Epidermal melanocyte (primary cell): ENCODE data around the gene ZCWPW1.

Experiments used
- DNase-seq: peaks from one replicate; pipeline ENCODE4 v3.0.0; 2011; ENCODE audit warnings: low spot score; ENCODE audit not compliant: insufficient read length

The ZCWPW1 gene

GRCh38 chr7:100428199-100428966, at the start of gene ZCWPW1:
Gene ZCWPW1 (minus strand): TSS chr7:100428703. CDS start chr7:100420649, 8,054 bp downstream.
- peak; percentile 79 for DNase-seq

DNA sequence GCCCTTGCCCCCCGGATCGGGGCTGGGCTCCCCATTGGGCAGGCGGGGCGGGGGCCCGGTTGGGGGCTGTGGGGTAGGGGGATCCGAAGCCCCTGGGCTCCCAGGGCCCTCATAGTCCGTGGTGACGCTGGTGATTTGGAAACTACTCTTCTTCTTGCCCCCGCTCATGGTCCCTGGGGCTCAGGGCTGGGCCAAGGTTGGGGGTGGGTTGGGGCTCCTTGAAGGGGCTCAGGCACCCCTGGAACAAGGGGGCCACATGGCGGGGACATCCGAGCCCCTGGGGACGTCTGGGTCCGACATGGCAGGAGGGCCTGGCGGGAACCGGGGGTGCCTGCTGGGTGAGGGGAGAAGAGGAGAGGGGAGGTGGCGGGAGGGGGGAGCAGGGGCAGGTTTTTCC, 49.4 kb upstream of the ZCWPW1 start:
- no peak for DNase-seq

- DNase-seq: no peak
Observed at GRCh38 chr7:100476903-100477870, 48.7 kb upstream of the ZCWPW1 start.

DNA sequence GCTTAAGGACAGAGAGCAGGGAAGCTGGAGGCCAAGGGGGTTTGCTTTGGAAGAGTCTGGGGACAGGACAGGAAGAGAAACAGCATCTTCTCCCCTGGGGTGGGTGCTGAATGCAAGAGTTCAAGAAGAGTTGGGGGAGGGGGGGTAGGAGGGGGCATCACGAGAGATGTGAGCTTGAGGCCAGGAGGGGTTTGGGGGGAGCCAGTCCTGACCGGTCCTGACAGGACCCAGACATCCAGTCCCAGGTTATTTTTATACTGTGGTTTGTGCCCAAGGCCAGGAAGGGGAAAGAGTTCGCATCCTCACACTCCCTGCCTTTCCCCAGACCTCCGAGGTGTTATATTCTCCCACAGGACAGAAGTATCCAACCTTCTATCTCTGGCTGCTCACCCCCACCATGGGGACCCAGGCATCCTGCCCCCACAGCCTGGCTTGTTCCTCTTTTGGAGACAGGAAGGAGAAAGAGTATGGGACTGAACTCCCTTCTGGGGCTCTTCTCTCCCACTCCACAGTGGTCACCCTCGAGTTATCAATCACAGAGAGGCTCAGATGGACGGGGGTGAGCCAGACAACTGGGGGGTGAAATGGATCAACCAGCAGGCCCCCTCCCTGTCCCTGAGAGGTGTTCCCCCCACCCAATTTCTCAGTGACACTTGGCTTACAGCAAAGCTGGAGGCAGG, 47.7 kb upstream of the ZCWPW1 start:
- DNase-seq: no peak

- DNase-seq: no peak
Observed at GRCh38 chr7:100475549-100475948, 47.0 kb upstream of the ZCWPW1 start.

- DNase-seq: no peak
Observed at GRCh38 chr7:100472854-100473499, 44.5 kb upstream of the ZCWPW1 start.

- no peak for DNase-seq
Observed at GRCh38 chr7:100472121-100472851, 43.8 kb upstream of the ZCWPW1 start.

DNA sequence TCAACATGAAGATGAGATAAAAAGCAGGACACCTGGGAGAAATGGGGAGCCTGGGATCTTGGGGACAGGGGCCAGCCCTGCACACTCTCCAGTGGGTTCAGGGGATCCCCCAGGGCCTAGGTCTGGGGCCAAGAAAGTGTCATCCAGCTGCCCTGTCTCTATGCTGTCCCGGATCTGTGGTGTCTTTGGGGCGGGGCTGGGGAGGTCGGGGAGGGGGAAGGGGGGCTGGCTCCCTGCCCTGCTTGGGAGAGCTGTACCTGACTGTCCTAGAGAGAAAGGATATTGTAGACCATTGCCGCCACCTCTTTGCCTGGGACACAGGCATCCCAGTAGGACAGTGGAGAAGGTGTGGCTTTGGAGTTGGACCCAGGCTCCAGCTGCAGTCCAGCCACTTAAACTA, 42.5 kb upstream of the ZCWPW1 start:
- DNase-seq: no peak

DNA sequence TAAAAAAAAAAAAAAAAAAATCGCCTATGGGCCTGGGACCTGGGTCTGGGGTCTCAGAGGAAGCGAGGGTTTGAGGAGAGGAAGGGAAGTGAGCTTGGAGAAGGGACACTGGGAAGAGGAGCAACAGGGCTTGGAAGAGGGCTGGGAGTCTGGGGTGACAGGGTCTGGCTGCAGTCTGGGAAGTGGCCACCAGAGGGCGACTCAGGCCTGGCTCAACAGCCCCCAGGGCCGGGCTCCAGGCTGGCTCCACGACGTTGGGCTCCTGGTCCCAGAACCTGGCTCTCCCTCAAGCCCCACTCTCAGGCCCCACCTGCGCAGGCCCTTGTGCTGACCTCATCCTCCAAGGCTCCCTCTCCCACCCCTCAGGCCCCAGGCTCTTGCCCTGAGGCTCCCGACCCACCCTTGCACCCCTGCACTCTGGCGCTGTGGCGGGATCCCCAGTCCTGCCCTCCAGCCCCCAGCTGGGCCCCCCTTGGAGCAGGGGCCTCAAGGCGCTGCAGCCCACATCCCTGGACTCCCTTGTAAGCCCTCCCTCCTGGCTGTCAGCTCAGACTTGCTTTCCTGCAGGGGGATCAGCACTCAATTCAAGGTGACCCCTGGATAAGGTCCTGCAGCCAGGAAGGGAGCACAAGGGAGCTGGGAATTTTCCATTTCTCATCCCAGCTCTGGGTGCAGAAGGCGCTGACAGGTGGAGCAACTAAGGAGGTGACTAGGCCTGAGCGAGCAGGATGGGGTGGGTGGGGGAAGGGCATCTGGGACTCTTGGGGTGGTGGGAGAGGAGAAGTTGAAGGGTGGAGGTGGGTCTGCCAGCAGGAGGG, 40.9 kb upstream of the ZCWPW1 start:
- peak; percentile 94 for DNase-seq

- no peak for DNase-seq
Observed at GRCh38 chr7:100467638-100468373, 39.3 kb upstream of the ZCWPW1 start.

GRCh38 chr7:100466653-100467605, 38.4 kb upstream of the ZCWPW1 start:
- DNase-seq: no peak

GRCh38 chr7:100465702-100466311, 37.3 kb upstream of the ZCWPW1 start:
- DNase-seq: peak; percentile 95

DNA sequence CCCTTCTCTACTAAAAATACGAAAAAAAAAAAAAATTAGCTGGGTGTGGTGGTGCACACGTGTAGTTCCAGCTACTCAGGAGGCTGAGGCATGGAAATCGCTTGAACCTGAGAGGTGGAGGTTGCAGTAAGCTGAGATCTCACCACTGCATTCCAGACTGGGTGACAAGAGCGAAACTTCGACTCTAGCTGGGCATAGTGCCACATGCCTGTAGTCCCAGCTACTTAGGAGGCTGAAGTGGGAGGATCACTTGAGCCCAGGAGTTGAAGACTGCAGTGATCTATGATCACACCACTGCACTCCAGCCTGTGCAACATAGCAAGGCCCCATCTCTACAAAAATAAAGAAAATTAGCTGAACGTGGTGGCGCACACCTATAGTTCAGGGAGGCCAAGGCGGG, 36.8 kb upstream of the ZCWPW1 start:
- no peak for DNase-seq

DNA sequence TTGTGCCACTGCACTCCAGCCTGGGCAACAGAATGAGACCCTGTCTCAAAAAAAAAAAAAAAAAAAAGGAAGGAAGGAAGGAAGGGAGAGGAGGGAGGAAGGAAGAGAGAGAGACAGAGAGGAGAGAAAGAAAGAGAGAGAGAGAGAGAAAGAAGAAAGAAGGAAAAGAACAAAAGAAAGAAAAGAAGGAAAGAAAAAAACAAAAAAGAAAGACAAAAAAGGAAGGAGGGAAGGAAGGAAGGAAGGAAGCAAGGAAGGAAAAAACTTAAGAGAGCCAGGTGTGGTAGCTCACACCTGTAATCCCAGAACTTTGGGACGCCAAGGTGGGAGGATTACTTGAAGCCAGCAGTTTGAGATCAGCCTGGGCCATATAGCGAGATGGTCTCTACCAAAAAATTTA, 36.3 kb upstream of the ZCWPW1 start:
- DNase-seq: no peak

DNA sequence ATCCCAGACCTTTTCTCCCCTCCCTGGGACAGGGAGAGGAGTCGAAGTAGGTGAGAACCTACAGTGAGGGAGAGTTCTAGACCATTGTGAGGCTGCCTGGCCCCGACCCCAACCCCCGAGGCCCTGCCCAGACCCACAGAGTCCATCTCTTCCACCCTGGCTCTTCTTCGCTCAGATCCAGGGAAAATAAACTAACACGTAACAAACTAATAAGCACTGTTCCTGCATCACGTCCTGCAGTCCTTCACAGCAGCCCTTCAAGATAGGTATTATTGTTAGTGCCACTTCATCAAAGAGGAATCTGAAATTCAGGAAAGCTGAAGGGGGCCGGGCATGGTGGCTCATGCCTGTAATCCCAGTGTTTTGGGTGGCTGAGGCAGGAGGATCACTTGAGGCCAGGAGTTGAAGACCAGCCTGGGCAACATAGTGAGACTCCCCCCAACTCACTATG, 35.7 kb upstream of the ZCWPW1 start, which contains the start of gene SPACDR:
TSS of gene SPACDR (minus strand) at position 51 of the 451 bp plus-strand sequence. CDS start 235 bp downstream, outside the sequence.
- no peak for DNase-seq

DNA sequence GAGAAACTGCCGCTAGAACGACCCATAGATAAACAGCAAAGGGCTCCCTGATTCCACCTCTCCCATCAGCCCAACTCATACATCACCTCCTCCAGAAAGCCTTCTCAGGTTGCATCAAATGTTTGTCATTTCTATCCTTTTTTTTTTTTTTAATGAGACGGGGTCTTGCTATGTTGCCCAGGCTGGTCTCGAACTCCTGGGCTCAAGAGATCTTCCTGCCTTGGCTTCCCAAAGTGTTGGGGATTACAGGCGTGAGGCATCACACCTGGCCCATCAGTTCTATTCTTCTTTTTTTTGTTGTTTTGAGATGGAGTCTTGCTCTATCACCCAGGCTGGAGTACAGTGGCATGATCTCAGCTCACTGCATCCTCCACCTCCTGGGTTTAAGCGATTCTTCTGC, 28.5 kb upstream of the ZCWPW1 start:
- no peak for DNase-seq

DNA sequence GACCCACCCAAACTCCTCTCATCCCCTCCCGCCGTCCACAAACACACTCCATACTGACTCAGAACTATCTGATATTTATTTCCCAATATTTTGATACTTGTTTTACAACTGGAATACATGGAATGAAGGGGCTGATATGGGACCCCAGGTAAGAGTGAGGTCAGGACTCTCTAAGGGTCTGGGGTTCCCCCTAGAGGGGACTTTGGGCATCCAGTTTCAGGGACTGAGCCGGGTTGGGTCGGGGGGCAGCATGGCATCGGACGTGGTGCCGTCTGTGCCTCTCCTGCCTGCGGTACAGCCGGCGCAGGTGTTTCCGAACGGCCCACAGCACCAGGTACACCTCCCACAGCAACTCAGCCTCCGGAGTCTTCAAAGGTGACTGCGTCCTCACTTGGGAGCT, 28.1 kb upstream of the ZCWPW1 start:
- no peak for DNase-seq
